Measurements from ENCODE around the gene SYCP1.
"Not testable (repeated sequence)": the region's sequence is repeated elsewhere in the genome, so short reads cannot be mapped to it uniquely, and the experiment has no call there.

Gene SYCP1

GRCh38 chr1:114902343-114902742 is 47.7 kb downstream of the SYCP1 start:
- Histone ChIP-seq H3K4me3 (replicated peaks; ENCODE audit: insufficient read depth, low read length) (no peak overlapping the region), H3K27me3 (ENCODE audit: insufficient read depth, poor library complexity, severe bottlenecking) (peaks cover 2% of the 10 kb centered on the region), H3K27ac (replicated peaks) (no peak overlapping the region)
- no peak for DNase-seq (ENCODE audit: low read depth in 1 of 2, low spot score in 1 of 2)
- no peak for TF ChIP-seq SPI1 (IDR thresholded peaks at IDR 0.05; ENCODE audit: borderline replicate concordance, low read depth)
- TF ChIP-seq POLR2AphosphoS5 (IDR thresholded peaks at IDR 0.05; ENCODE audit: low read depth), result no peak
- TF ChIP-seq, protein P1, sequence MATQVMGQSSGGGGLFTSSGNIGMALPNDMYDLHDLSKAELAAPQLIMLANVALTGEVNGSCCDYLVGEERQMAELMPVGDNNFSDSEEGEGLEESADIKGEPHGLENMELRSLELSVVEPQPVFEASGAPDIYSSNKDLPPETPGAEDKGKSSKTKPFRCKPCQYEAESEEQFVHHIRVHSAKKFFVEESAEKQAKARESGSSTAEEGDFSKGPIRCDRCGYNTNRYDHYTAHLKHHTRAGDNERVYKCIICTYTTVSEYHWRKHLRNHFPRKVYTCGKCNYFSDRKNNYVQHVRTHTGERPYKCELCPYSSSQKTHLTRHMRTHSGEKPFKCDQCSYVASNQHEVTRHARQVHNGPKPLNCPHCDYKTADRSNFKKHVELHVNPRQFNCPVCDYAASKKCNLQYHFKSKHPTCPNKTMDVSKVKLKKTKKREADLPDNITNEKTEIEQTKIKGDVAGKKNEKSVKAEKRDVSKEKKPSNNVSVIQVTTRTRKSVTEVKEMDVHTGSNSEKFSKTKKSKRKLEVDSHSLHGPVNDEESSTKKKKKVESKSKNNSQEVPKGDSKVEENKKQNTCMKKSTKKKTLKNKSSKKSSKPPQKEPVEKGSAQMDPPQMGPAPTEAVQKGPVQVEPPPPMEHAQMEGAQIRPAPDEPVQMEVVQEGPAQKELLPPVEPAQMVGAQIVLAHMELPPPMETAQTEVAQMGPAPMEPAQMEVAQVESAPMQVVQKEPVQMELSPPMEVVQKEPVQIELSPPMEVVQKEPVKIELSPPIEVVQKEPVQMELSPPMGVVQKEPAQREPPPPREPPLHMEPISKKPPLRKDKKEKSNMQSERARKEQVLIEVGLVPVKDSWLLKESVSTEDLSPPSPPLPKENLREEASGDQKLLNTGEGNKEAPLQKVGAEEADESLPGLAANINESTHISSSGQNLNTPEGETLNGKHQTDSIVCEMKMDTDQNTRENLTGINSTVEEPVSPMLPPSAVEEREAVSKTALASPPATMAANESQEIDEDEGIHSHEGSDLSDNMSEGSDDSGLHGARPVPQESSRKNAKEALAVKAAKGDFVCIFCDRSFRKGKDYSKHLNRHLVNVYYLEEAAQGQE (IDR thresholded peaks at IDR 0.05; ENCODE audit: insufficient replicate concordance, low read depth), result no peak
- TF ChIP-seq GABPA (IDR thresholded peaks at IDR 0.05; ENCODE audit: low read depth), result no peak
- TF ChIP-seq, protein P2, sequence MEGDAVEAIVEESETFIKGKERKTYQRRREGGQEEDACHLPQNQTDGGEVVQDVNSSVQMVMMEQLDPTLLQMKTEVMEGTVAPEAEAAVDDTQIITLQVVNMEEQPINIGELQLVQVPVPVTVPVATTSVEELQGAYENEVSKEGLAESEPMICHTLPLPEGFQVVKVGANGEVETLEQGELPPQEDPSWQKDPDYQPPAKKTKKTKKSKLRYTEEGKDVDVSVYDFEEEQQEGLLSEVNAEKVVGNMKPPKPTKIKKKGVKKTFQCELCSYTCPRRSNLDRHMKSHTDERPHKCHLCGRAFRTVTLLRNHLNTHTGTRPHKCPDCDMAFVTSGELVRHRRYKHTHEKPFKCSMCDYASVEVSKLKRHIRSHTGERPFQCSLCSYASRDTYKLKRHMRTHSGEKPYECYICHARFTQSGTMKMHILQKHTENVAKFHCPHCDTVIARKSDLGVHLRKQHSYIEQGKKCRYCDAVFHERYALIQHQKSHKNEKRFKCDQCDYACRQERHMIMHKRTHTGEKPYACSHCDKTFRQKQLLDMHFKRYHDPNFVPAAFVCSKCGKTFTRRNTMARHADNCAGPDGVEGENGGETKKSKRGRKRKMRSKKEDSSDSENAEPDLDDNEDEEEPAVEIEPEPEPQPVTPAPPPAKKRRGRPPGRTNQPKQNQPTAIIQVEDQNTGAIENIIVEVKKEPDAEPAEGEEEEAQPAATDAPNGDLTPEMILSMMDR (IDR thresholded peaks at IDR 0.05; ENCODE audit: insufficient read depth, low read length), result no peak

- TF ChIP-seq SPI1 (IDR thresholded peaks at IDR 0.05; ENCODE audit: borderline replicate concordance, low read depth) (no peak), POLR2AphosphoS5 (IDR thresholded peaks at IDR 0.05; ENCODE audit: low read depth) (no peak), GABPA (IDR thresholded peaks at IDR 0.05; ENCODE audit: low read depth) (no peak)
- TF ChIP-seq, protein P1 (IDR thresholded peaks at IDR 0.05; ENCODE audit: insufficient replicate concordance, low read depth), result no peak
- TF ChIP-seq, protein P2 (IDR thresholded peaks at IDR 0.05; ENCODE audit: insufficient read depth, low read length), result no peak
- peaks cover 2% of the 10 kb centered on the region for H3K27me3 ChIP-seq (ENCODE audit: insufficient read depth, poor library complexity, severe bottlenecking)
- H3K4me3 ChIP-seq (replicated peaks; ENCODE audit: insufficient read depth, low read length), result no peak overlapping the region
- H3K27ac ChIP-seq (replicated peaks), result no peak overlapping the region
- DNase-seq (ENCODE audit: low read depth in 1 of 2, low spot score in 1 of 2), result no peak
Measured at GRCh38 chr1:114903480-114903879, 48.8 kb downstream of the SYCP1 start.

- DNase-seq (ENCODE audit: low read depth in 1 of 2, low spot score in 1 of 2); H3K4me3 ChIP-seq (replicated peaks; ENCODE audit: insufficient read depth, low read length); H3K27ac ChIP-seq (replicated peaks): not testable (repeated sequence)
- H3K27me3 ChIP-seq (ENCODE audit: insufficient read depth, poor library complexity, severe bottlenecking), result peaks cover 12% of the 10 kb centered on the region
Measured at GRCh38 chr1:114915720-114916119, 61.1 kb downstream of the SYCP1 start.

GRCh38 chr1:114926607-114927006 is 71.9 kb downstream of the SYCP1 start:
- TF ChIP-seq GABPA (IDR thresholded peaks at IDR 0.05; ENCODE audit: low read depth), result no peak
- TF ChIP-seq, protein P1 (IDR thresholded peaks at IDR 0.05; ENCODE audit: insufficient replicate concordance, low read depth), result no peak
- TF ChIP-seq, protein P2 (IDR thresholded peaks at IDR 0.05; ENCODE audit: insufficient read depth, low read length), result no peak
- no peak for TF ChIP-seq POLR2AphosphoS5 (IDR thresholded peaks at IDR 0.05; ENCODE audit: low read depth)
- TF ChIP-seq SPI1 (IDR thresholded peaks at IDR 0.05; ENCODE audit: borderline replicate concordance, low read depth), result no peak
- H3K27ac ChIP-seq (replicated peaks), result no peak overlapping the region
- no peak for DNase-seq (ENCODE audit: low read depth in 1 of 2, low spot score in 1 of 2)
- no peaks in the 10 kb centered on the region for H3K27me3 ChIP-seq (ENCODE audit: insufficient read depth, poor library complexity, severe bottlenecking)
- H3K4me3 ChIP-seq (replicated peaks; ENCODE audit: insufficient read depth, low read length), result no peak overlapping the region
